Measurements from ENCODE around the gene MARCKS.

MARCKS gene

GRCh38 chr6:113857556-113858479, 673 bp downstream of the MARCKS start:
- TF ChIP-seq, protein P1, sequence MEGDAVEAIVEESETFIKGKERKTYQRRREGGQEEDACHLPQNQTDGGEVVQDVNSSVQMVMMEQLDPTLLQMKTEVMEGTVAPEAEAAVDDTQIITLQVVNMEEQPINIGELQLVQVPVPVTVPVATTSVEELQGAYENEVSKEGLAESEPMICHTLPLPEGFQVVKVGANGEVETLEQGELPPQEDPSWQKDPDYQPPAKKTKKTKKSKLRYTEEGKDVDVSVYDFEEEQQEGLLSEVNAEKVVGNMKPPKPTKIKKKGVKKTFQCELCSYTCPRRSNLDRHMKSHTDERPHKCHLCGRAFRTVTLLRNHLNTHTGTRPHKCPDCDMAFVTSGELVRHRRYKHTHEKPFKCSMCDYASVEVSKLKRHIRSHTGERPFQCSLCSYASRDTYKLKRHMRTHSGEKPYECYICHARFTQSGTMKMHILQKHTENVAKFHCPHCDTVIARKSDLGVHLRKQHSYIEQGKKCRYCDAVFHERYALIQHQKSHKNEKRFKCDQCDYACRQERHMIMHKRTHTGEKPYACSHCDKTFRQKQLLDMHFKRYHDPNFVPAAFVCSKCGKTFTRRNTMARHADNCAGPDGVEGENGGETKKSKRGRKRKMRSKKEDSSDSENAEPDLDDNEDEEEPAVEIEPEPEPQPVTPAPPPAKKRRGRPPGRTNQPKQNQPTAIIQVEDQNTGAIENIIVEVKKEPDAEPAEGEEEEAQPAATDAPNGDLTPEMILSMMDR (IDR thresholded peaks at IDR 0.05; ENCODE audit: insufficient read depth, low read depth, low read length, missing control alignments) = no peak
- DNase-seq (ENCODE audit: low read depth) = peak; percentile 76
- peak overlapping the region; percentile 86 for H3K4me3 ChIP-seq (ENCODE audit: low read depth, low read length)

GRCh38 chr6:113858480-113859348, 1.6 kb downstream of the MARCKS start:
- H3K4me3 ChIP-seq (ENCODE audit: low read depth, low read length) = peak overlapping the region; percentile 86
- TF ChIP-seq, protein P1 (IDR thresholded peaks at IDR 0.05; ENCODE audit: insufficient read depth, low read depth, low read length, missing control alignments) = peak; percentile 89
- peak; percentile 98 for DNase-seq (ENCODE audit: low read depth)

DNA sequence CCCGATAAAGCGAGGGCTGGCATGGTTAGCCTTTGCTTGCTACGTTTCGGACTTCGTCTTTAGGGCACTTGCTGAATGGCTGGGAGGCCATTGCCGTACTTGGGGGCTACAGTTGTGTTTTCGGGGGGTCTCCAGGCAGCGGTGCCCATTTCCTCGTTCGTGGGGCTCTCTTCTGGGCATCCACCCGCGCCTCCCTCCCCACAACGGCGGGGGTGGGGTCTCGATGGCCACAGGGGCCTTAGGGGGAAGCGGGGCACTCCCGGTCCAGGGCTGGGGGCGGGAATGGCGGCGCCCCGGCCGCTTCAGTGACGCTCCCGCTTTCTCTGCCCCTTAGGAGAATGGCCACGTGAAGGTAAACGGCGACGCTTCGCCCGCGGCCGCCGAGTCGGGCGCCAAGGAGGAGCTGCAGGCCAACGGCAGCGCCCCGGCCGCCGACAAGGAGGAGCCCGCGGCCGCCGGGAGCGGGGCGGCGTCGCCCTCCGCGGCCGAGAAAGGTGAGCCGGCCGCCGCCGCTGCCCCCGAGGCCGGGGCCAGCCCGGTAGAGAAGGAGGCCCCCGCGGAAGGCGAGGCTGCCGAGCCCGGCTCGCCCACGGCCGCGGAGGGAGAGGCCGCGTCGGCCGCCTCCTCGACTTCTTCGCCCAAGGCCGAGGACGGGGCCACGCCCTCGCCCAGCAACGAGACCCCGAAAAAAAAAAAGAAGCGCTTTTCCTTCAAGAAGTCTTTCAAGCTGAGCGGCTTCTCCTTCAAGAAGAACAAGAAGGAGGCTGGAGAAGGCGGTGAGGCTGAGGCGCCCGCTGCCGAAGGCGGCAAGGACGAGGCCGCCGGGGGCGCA, 2.4 kb downstream of the MARCKS start:
- peak; percentile 20 for DNase-seq (ENCODE audit: low read depth)

DNA sequence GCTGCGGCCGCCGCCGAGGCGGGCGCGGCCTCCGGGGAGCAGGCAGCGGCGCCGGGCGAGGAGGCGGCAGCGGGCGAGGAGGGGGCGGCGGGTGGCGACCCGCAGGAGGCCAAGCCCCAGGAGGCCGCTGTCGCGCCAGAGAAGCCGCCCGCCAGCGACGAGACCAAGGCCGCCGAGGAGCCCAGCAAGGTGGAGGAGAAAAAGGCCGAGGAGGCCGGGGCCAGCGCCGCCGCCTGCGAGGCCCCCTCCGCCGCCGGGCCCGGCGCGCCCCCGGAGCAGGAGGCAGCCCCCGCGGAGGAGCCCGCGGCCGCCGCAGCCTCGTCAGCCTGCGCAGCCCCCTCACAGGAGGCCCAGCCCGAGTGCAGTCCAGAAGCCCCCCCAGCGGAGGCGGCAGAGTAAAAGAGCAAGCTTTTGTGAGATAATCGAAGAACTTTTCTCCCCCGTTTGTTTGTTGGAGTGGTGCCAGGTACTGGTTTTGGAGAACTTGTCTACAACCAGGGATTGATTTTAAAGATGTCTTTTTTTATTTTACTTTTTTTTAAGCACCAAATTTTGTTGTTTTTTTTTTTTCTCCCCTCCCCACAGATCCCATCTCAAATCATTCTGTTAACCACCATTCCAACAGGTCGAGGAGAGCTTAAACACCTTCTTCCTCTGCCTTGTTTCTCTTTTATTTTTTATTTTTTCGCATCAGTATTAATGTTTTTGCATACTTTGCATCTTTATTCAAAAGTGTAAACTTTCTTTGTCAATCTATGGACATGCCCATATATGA, 3.2 kb downstream of the MARCKS start:
- TF ChIP-seq, protein P1 (IDR thresholded peaks at IDR 0.05; ENCODE audit: insufficient read depth, low read depth, low read length, missing control alignments) = no peak
- H3K4me3 ChIP-seq (ENCODE audit: low read depth, low read length) = peak overlapping the region; percentile 21; the same call in 1 of the 2 replicates
- DNase-seq (ENCODE audit: low read depth) = peak; percentile 20

More for the DNA sequence above, 2.4 kb downstream of the MARCKS start:
- peak overlapping the region; percentile 86 for H3K4me3 ChIP-seq (ENCODE audit: low read depth, low read length)
- TF ChIP-seq, protein P1 (IDR thresholded peaks at IDR 0.05; ENCODE audit: insufficient read depth, low read depth, low read length, missing control alignments) = no peak

DNA sequence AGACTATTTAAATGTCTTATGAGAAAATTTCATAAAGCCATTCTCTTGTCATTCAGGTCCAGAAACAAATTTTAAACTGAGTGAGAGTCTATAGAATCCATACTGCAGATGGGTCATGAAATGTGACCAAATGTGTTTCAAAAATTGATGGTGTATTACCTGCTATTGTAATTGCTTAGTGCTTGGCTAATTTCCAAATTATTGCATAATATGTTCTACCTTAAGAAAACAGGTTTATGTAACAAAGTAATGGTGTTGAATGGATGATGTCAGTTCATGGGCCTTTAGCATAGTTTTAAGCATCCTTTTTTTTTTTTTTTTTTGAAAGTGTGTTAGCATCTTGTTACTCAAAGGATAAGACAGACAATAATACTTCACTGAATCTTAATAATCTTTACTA, 5.0 kb downstream of the MARCKS start:
- DNase-seq (ENCODE audit: low read depth) = no peak
- TF ChIP-seq, protein P1 (IDR thresholded peaks at IDR 0.05; ENCODE audit: insufficient read depth, low read depth, low read length, missing control alignments) = no peak
- no peak overlapping the region for H3K4me3 ChIP-seq (ENCODE audit: low read depth, low read length)
